HEK293T (cell line): Measurements from ENCODE around the gene COG3.

Experiments
- CTCF ChIA-PET: fragments of 350-600 bp; formaldehyde crosslinking; extraction: SDS; loops from one replicate; lab custom pipeline; 2021; ENCODE audit warnings: antibody characterized with exemption, inconsistent platforms; lab: Yijun Ruan, JAX
- POLR2A ChIA-PET: fragments of 350-600 bp; formaldehyde crosslinking; extraction: SDS; loops from one replicate; lab custom pipeline; 2020; ENCODE audit warnings: antibody characterized with exemption, inconsistent platforms; lab: Yijun Ruan, JAX
- DNase-seq: peaks from one replicate; pipeline ENCODE4 v3.0.0; 2012; ENCODE audit warnings: mixed read lengths; ENCODE audit errors: extremely low spot score
- ARNT ChIP-seq: fragments of 450-650 bp; IDR thresholded peaks from 2 replicates; pipeline ENCODE4 v1.6.1; 2017; ENCODE audit warnings: mild to moderate bottlenecking
- BHLHE40 ChIP-seq: fragments of 450-650 bp; IDR thresholded peaks from 2 replicates; pipeline ENCODE4 v1.6.1; 2016; ENCODE audit warnings: mild to moderate bottlenecking, moderate library complexity, borderline replicate concordance
- CTBP1 ChIP-seq: fragments of 450-650 bp; IDR thresholded peaks from 2 replicates; pipeline ENCODE4 v1.6.1; 2016; ENCODE audit warnings: borderline replicate concordance
- ELF4 ChIP-seq: fragments of 450-650 bp; IDR thresholded peaks from 2 replicates; pipeline ENCODE4 v1.6.1; 2017; ENCODE audit warnings: antibody characterized with exemption
- FOXA1 ChIP-seq: fragments of 450-650 bp; IDR thresholded peaks from 2 replicates; pipeline ENCODE4 v1.6.1; 2016; ENCODE audit warnings: mild to moderate bottlenecking
- FOXK2 ChIP-seq: fragments of 450-650 bp; IDR thresholded peaks from 2 replicates; pipeline ENCODE4 v1.6.1; 2016; ENCODE audit warnings: mild to moderate bottlenecking
- FOXM1 ChIP-seq: fragments of 450-650 bp; IDR thresholded peaks from 2 replicates; pipeline ENCODE4 v1.6.1; 2017; ENCODE audit warnings: mild to moderate bottlenecking, borderline replicate concordance
- HDGF ChIP-seq: fragments of 450-650 bp; IDR thresholded peaks from 2 replicates; pipeline ENCODE4 v1.6.1; 2017; ENCODE audit warnings: antibody characterized with exemption, borderline replicate concordance
- L3MBTL2 ChIP-seq: fragments of 450-650 bp; conservative IDR thresholded peaks from 2 replicates; pipeline ENCODE4 v1.6.1; 2016; ENCODE audit warnings: mild to moderate bottlenecking
- LEF1 ChIP-seq: fragments of 450-650 bp; IDR thresholded peaks from 2 replicates; pipeline ENCODE4 v1.6.1; 2017; ENCODE audit warnings: mild to moderate bottlenecking, borderline replicate concordance
- NFRKB ChIP-seq: fragments of 450-650 bp; IDR thresholded peaks from 2 replicates; pipeline ENCODE4 v1.6.1; 2016; ENCODE audit warnings: mild to moderate bottlenecking, moderate library complexity
- SP1 ChIP-seq: fragments of 450-650 bp; IDR thresholded peaks from 2 replicates; pipeline ENCODE4 v1.6.1; 2017
- SUZ12 ChIP-seq: fragments of 450-650 bp; IDR thresholded peaks from 2 replicates; pipeline ENCODE4 v1.6.1; 2016; ENCODE audit warnings: mild to moderate bottlenecking
- TARDBP ChIP-seq: fragments of 450-650 bp; IDR thresholded peaks from 2 replicates; pipeline ENCODE4 v1.6.1; 2016
- ZNF384 ChIP-seq: fragments of 450-650 bp; IDR thresholded peaks from 2 replicates; pipeline ENCODE4 v1.6.1; 2016
- TF ChIP-seq, protein P1 (sequence below): fragments of 450-650 bp; IDR thresholded peaks from 2 replicates; pipeline ENCODE4 v1.6.1; 2016

Gene COG3

GRCh38 chr13:45508776-45509175, 44.0 kb downstream of the COG3 start:
- POLR2A ChIA-PET = no interaction called here
- CTCF ChIA-PET = no interaction called here
- TF ChIP-seq FOXM1 (no peak), FOXK2 (no peak), ELF4 (no peak), CTBP1 (no peak), FOXA1 (no peak), HDGF (no peak), SUZ12 (no peak), ARNT (no peak), SP1 (no peak), L3MBTL2 (no peak), ZNF384 (no peak), LEF1 (no peak)
- TF ChIP-seq, protein P1, sequence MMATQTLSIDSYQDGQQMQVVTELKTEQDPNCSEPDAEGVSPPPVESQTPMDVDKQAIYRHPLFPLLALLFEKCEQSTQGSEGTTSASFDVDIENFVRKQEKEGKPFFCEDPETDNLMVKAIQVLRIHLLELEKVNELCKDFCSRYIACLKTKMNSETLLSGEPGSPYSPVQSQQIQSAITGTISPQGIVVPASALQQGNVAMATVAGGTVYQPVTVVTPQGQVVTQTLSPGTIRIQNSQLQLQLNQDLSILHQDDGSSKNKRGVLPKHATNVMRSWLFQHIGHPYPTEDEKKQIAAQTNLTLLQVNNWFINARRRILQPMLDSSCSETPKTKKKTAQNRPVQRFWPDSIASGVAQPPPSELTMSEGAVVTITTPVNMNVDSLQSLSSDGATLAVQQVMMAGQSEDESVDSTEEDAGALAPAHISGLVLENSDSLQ = no peak
- no peak for DNase-seq

DNA sequence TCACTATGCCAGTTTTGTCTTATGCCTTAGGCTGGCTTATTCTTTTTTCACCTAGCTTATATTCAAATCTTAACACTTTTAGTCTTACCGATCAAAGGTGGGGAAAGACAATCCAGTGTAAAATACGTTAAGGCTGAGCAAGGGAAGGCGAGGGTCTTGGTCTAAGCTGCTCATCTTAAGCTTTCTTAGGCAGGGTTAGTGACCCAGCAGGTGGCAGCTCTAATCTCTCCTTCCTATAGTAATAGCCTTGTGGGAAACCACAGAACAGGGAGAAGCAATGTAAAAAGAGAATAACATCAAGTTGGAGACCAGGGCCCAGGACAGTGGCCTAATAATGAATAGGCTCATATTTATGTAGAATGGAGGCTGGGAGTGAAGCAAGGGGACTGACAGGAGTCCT, 45.9 kb downstream of the COG3 start:
- CTCF ChIA-PET = interaction anchor here (0.6 to 1.0 kb wide), 2 partner anchors 18 to 534 kb away, joined by 3 read pairs; no protein-coding TSS in a partner anchor
- no peak for DNase-seq
- no peak for TF ChIP-seq L3MBTL2
- no peak for TF ChIP-seq FOXK2
- TF ChIP-seq ZNF384 = no peak
- no peak for TF ChIP-seq HDGF
- TF ChIP-seq, protein P1 = no peak
- no peak for TF ChIP-seq SP1
- POLR2A ChIA-PET = no interaction called here

GRCh38 chr13:45511310-45512097, 46.8 kb downstream of the COG3 start:
- POLR2A ChIA-PET = no interaction called here
- DNase-seq = peak; percentile 63
- TF ChIP-seq LEF1 (no peak), ZNF384 (peak; percentile 67)

DNA sequence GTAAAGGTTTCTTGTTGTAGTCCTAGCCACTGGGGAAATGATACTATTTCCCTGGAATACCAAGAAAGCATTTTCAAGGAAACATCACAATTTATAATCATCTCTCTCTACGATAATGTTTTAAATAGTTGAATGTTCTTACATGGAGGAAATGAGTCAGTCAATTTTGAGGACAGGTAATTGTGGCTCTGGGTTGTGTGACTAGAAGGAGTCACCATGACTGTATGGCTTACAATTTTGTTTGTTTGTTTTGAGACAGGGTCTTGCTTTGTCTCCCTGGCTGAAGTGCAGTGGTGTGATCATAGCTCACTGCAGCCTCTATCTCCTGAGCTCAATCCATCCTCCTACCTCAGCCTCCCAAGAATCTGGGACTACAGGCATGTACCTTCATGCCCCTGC, 47.4 kb downstream of the COG3 start:
- TF ChIP-seq FOXM1 = no peak
- no peak for TF ChIP-seq NFRKB
- no peak for TF ChIP-seq FOXK2
- no peak for TF ChIP-seq TARDBP
- POLR2A ChIA-PET = no interaction called here
- DNase-seq = no peak
- CTCF ChIA-PET = no interaction called here

More at GRCh38 chr13:45511310-45512097, 46.8 kb downstream of the COG3 start:
- CTCF ChIA-PET = no interaction called here

GRCh38 chr13:45516757-45517156, 52.0 kb downstream of the COG3 start:
- ChIA-PET POLR2A (no interaction called here), CTCF (no interaction called here)
- TF ChIP-seq TARDBP (no peak), ELF4 (no peak), ARNT (no peak), ZNF384 (no peak), SUZ12 (no peak), CTBP1 (no peak), NFRKB (no peak)
- no peak for DNase-seq

- POLR2A ChIA-PET = no interaction called here
- DNase-seq = no peak
- CTCF ChIA-PET = no interaction called here
- TF ChIP-seq CTBP1 = no peak
- TF ChIP-seq NFRKB = no peak
Measured at GRCh38 chr13:45518525-45519245, 53.9 kb downstream of the COG3 start.

GRCh38 chr13:45519493-45519892, 54.8 kb downstream of the COG3 start:
- CTCF ChIA-PET = no interaction called here
- no peak for TF ChIP-seq FOXK2
- TF ChIP-seq ELF4 = no peak
- no peak for TF ChIP-seq HDGF
- no peak for TF ChIP-seq SP1
- TF ChIP-seq CTBP1 = no peak
- TF ChIP-seq TARDBP = no peak
- no peak for TF ChIP-seq BHLHE40
- TF ChIP-seq NFRKB = no peak
- TF ChIP-seq ARNT = no peak
- no peak for TF ChIP-seq FOXA1
- TF ChIP-seq, protein P1 = no peak
- no peak for TF ChIP-seq SUZ12
- no peak for TF ChIP-seq L3MBTL2
- TF ChIP-seq ZNF384 = no peak
- TF ChIP-seq FOXM1 = no peak
- TF ChIP-seq LEF1 = no peak

More at GRCh38 chr13:45519493-45519892, 54.8 kb downstream of the COG3 start:
- no peak for DNase-seq
- POLR2A ChIA-PET = no interaction called here
